OCI-LY1 (cell line): ENCODE data around the gene FGGY.

Experiments used
- H2AFZ ChIP-seq: fragments of 200-600 bp; sonication (generic), shearing (Covaris generic); 2 replicates; pipeline ENCODE4 v1.6.0; 2014; ENCODE audit warnings: antibody characterized with exemption, mild to moderate bottlenecking, low read length
- H3F3A ChIP-seq: fragments of 200-600 bp; sonication (generic), shearing (Covaris generic); 2 replicates; pipeline ENCODE4 v1.6.0; 2014; ENCODE audit warnings: mild to moderate bottlenecking, antibody characterized with exemption, low read length, moderate library complexity; ENCODE audit not compliant: insufficient read depth
- H3K27ac ChIP-seq: fragments of 200-600 bp; sonication (generic); 2 replicates; pipeline ENCODE4 v1.5.1; 2014; ENCODE audit warnings: low read length, mixed run types, mild to moderate bottlenecking, low read depth; ENCODE audit not compliant: poor library complexity, severe bottlenecking
- H3K27me3 ChIP-seq: fragments of 200-600 bp; sonication (generic); 2 replicates; pipeline ENCODE4 v1.6.0; 2014; ENCODE audit warnings: antibody characterized with exemption, mild to moderate bottlenecking, low read length, moderate library complexity; ENCODE audit not compliant: insufficient read depth
- H3K36me3 ChIP-seq: fragments of 200-600 bp; sonication (generic); 2 replicates; pipeline ENCODE4 v1.6.1; 2014; ENCODE audit warnings: mild to moderate bottlenecking, antibody characterized with exemption, low read length, moderate library complexity, mixed read lengths; ENCODE audit not compliant: insufficient read depth
- H3K4me1 ChIP-seq: fragments of 200-600 bp; sonication (generic); 2 replicates; pipeline ENCODE4 v1.5.1; 2014; ENCODE audit warnings: mild to moderate bottlenecking, low read length, moderate library complexity; ENCODE audit not compliant: insufficient read depth, severe bottlenecking
- H3K4me2 ChIP-seq: fragments of 200-600 bp; sonication (generic), shearing (Covaris generic); 2 replicates; pipeline ENCODE4 v1.6.1; 2014; ENCODE audit warnings: low read length
- H3K4me3 ChIP-seq: fragments of 200-600 bp; sonication (generic); 2 replicates; pipeline ENCODE4 v1.5.1; 2014; ENCODE audit warnings: low read length, low read depth, mild to moderate bottlenecking, mixed read lengths; ENCODE audit not compliant: poor library complexity, severe bottlenecking
- H3K79me2 ChIP-seq: fragments of 200-600 bp; shearing (Covaris generic); 2 replicates; pipeline ENCODE4 v1.6.1; 2016; ENCODE audit warnings: mixed run types, low read length, mixed read lengths; ENCODE audit not compliant: insufficient read depth
- H3K9ac ChIP-seq: fragments of 200-600 bp; sonication (generic), shearing (Covaris generic); 2 replicates; pipeline ENCODE4 v1.6.1; 2014; ENCODE audit warnings: mild to moderate bottlenecking, low read length, mixed read lengths
- H3K9me2 ChIP-seq: fragments of 200-600 bp; sonication (generic), shearing (Covaris generic); 2 replicates; pipeline ENCODE4 v1.6.1; 2014; ENCODE audit warnings: low read depth, mild to moderate bottlenecking, low read length, mixed read lengths
- H3K9me3 ChIP-seq: fragments of 200-600 bp; shearing (Covaris generic); 2 replicates; pipeline ENCODE4 v1.6.1; 2014; ENCODE audit warnings: low read length, mixed read lengths
- H4K20me1 ChIP-seq: fragments of 200-600 bp; sonication (generic), shearing (Covaris generic); 2 replicates; pipeline ENCODE4 v1.6.0; 2016; ENCODE audit warnings: mild to moderate bottlenecking, low read length; ENCODE audit not compliant: insufficient read depth
- CTCF ChIP-seq: fragments of 200-600 bp; sonication (generic), shearing (Covaris generic); IDR thresholded peaks from 2 replicates; pipeline ENCODE4 v1.5.1; 2017; ENCODE audit warnings: mild to moderate bottlenecking, antibody characterized with exemption, low read length, moderate library complexity, mixed read lengths
- EZH2 ChIP-seq: fragments of 200-600 bp; sonication (generic), shearing (Covaris generic); IDR thresholded peaks from 2 replicates; pipeline ENCODE4 v1.8.0; 2017; ENCODE audit warnings: borderline replicate concordance, mixed run types, mild to moderate bottlenecking, antibody characterized with exemption, low read length, moderate library complexity, mixed read lengths

FGGY gene

GRCh38 chr1:59751801-59752200 lies 454.9 kb downstream of the FGGY start:
- Histone ChIP-seq H3K27ac (no peak overlapping the region), H3K9me2 (no peaks in the 10 kb centered on the region), H3F3A (no peaks in the 10 kb centered on the region), H3K9ac (no peak overlapping the region), H3K27me3 (no peaks in the 10 kb centered on the region), H2AFZ (no peak overlapping the region), H3K4me3 (no peak overlapping the region), H3K9me3 (no peaks in the 10 kb centered on the region), H3K4me1 (no peaks in the 10 kb centered on the region), H3K4me2 (no peak overlapping the region), H3K79me2 (no peaks in the 10 kb centered on the region), H4K20me1 (no peaks in the 10 kb centered on the region), H3K36me3 (no peaks in the 10 kb centered on the region)
- TF ChIP-seq EZH2 (no peak), CTCF (no peak)

GRCh38 chr1:59752556-59753414 lies 455.9 kb downstream of the FGGY start:
- no peaks in the 10 kb centered on the region for H3K36me3 ChIP-seq
- H3K27me3 ChIP-seq: no peaks in the 10 kb centered on the region
- no peaks in the 10 kb centered on the region for H3F3A ChIP-seq
- no peaks in the 10 kb centered on the region for H4K20me1 ChIP-seq
- no peaks in the 10 kb centered on the region for H3K9me2 ChIP-seq
- no peaks in the 10 kb centered on the region for H3K9me3 ChIP-seq
- TF ChIP-seq EZH2 (no peak), CTCF (no peak)
- H3K4me3 ChIP-seq: no peak overlapping the region
- no peak overlapping the region for H3K9ac ChIP-seq
- no peaks in the 10 kb centered on the region for H3K4me1 ChIP-seq
- H2AFZ ChIP-seq: no peak overlapping the region
- no peak overlapping the region for H3K4me2 ChIP-seq
- no peaks in the 10 kb centered on the region for H3K79me2 ChIP-seq
- H3K27ac ChIP-seq: no peak overlapping the region

- no peaks in the 10 kb centered on the region for H3K79me2 ChIP-seq
- TF ChIP-seq CTCF (no peak), EZH2 (no peak)
- no peaks in the 10 kb centered on the region for H3K36me3 ChIP-seq
- no peak overlapping the region for H3K4me3 ChIP-seq
- no peaks in the 10 kb centered on the region for H3F3A ChIP-seq
- no peak overlapping the region for H2AFZ ChIP-seq
- H4K20me1 ChIP-seq: no peaks in the 10 kb centered on the region
- H3K4me2 ChIP-seq: no peak overlapping the region
- H3K9me3 ChIP-seq: no peaks in the 10 kb centered on the region
- no peaks in the 10 kb centered on the region for H3K4me1 ChIP-seq
- H3K27me3 ChIP-seq: no peaks in the 10 kb centered on the region
- no peak overlapping the region for H3K9ac ChIP-seq
- H3K9me2 ChIP-seq: no peaks in the 10 kb centered on the region
- no peak overlapping the region for H3K27ac ChIP-seq
Observed at GRCh38 chr1:59755069-59755685, 458.3 kb downstream of the FGGY start.
